ENCODE results near the gene PHF21B.

PHF21B gene

DNA sequence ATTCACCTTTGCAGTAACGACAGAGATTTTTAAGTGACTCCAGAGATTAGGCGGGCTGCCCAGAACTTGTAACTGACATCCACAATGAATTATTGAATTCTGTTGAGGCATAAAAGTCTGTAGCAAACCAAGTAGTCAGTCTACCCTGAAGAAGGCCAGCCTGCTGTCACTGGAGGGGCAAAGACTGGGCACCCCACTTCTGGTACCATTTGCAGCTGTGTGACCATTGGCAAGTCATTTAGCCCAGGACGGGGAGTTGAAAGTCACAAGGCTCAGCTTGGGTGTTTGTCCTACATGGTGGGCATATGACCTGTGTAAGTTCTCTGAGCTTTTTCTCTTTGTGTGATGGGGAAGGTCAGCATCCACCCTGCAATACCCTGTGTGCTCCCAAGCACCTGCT is 138.0 kb downstream of the PHF21B start:
- TF ChIP-seq SIN3A (IDR thresholded peaks at IDR 0.05; ENCODE audit: borderline replicate concordance, insufficient read depth, low read length): no peak
- TF ChIP-seq TAF1 (IDR thresholded peaks at IDR 0.05; ENCODE audit: borderline replicate concordance, insufficient read depth, low read length): no peak

DNA sequence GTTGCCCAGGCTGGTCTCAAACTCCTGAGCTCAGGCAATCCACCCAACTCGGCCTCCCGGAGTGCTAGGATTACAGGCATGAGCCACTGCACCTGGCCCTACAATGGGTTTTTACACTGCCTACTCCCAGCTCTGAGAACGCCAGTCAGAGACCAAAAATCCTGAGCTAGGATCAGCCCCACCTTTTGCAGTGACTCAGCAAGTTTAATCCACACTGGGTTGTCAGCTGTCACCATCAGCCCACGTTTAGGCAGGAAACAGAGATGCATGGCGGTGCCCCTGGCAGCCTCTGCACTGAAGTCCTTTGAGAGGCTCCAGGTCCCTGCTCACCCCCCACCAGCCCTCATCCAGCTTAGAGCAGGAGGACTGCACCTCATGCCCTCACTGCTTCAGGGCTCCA is 139.8 kb downstream of the PHF21B start:
- TF ChIP-seq SIN3A (IDR thresholded peaks at IDR 0.05; ENCODE audit: borderline replicate concordance, insufficient read depth, low read length) (no peak), POLR2AphosphoS5 (IDR thresholded peaks at IDR 0.05; ENCODE audit: low read depth, low read length) (no peak), TAF1 (IDR thresholded peaks at IDR 0.05; ENCODE audit: borderline replicate concordance, insufficient read depth, low read length) (no peak), FOXP2 (optimal IDR thresholded peaks at IDR 0.05; ENCODE audit: borderline replicate concordance, extremely low read depth, extremely low read length, insufficient read depth) (no peak)
- TF ChIP-seq, protein P1, sequence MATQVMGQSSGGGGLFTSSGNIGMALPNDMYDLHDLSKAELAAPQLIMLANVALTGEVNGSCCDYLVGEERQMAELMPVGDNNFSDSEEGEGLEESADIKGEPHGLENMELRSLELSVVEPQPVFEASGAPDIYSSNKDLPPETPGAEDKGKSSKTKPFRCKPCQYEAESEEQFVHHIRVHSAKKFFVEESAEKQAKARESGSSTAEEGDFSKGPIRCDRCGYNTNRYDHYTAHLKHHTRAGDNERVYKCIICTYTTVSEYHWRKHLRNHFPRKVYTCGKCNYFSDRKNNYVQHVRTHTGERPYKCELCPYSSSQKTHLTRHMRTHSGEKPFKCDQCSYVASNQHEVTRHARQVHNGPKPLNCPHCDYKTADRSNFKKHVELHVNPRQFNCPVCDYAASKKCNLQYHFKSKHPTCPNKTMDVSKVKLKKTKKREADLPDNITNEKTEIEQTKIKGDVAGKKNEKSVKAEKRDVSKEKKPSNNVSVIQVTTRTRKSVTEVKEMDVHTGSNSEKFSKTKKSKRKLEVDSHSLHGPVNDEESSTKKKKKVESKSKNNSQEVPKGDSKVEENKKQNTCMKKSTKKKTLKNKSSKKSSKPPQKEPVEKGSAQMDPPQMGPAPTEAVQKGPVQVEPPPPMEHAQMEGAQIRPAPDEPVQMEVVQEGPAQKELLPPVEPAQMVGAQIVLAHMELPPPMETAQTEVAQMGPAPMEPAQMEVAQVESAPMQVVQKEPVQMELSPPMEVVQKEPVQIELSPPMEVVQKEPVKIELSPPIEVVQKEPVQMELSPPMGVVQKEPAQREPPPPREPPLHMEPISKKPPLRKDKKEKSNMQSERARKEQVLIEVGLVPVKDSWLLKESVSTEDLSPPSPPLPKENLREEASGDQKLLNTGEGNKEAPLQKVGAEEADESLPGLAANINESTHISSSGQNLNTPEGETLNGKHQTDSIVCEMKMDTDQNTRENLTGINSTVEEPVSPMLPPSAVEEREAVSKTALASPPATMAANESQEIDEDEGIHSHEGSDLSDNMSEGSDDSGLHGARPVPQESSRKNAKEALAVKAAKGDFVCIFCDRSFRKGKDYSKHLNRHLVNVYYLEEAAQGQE (IDR thresholded peaks at IDR 0.05; ENCODE audit: insufficient read depth in 1 of 2, low read depth in 2 of 2, low read length in 2 of 2): no peak

- no peak for TF ChIP-seq SIN3A (IDR thresholded peaks at IDR 0.05; ENCODE audit: borderline replicate concordance, insufficient read depth, low read length)
- TF ChIP-seq, protein P1 (IDR thresholded peaks at IDR 0.05; ENCODE audit: insufficient read depth in 1 of 2, low read depth in 2 of 2, low read length in 2 of 2): no peak
- TF ChIP-seq FOXP2 (optimal IDR thresholded peaks at IDR 0.05; ENCODE audit: borderline replicate concordance, extremely low read depth, extremely low read length, insufficient read depth): no peak
- no peak for TF ChIP-seq TAF1 (IDR thresholded peaks at IDR 0.05; ENCODE audit: borderline replicate concordance, insufficient read depth, low read length)
- TF ChIP-seq POLR2AphosphoS5 (IDR thresholded peaks at IDR 0.05; ENCODE audit: low read depth, low read length): no peak
These were observed 140.6 kb downstream of the PHF21B start for GRCh38 chr22:44869196-44869595.

GRCh38 chr22:44865193-44866057 is 144.4 kb downstream of the PHF21B start:
- no peak for TF ChIP-seq FOXP2 (optimal IDR thresholded peaks at IDR 0.05; ENCODE audit: borderline replicate concordance, extremely low read depth, extremely low read length, insufficient read depth)
- no peak for TF ChIP-seq TAF1 (IDR thresholded peaks at IDR 0.05; ENCODE audit: borderline replicate concordance, insufficient read depth, low read length)
- no peak for TF ChIP-seq SIN3A (IDR thresholded peaks at IDR 0.05; ENCODE audit: borderline replicate concordance, insufficient read depth, low read length)
- TF ChIP-seq POLR2AphosphoS5 (IDR thresholded peaks at IDR 0.05; ENCODE audit: low read depth, low read length): no peak
- TF ChIP-seq, protein P1 (IDR thresholded peaks at IDR 0.05; ENCODE audit: insufficient read depth in 1 of 2, low read depth in 2 of 2, low read length in 2 of 2): no peak

DNA sequence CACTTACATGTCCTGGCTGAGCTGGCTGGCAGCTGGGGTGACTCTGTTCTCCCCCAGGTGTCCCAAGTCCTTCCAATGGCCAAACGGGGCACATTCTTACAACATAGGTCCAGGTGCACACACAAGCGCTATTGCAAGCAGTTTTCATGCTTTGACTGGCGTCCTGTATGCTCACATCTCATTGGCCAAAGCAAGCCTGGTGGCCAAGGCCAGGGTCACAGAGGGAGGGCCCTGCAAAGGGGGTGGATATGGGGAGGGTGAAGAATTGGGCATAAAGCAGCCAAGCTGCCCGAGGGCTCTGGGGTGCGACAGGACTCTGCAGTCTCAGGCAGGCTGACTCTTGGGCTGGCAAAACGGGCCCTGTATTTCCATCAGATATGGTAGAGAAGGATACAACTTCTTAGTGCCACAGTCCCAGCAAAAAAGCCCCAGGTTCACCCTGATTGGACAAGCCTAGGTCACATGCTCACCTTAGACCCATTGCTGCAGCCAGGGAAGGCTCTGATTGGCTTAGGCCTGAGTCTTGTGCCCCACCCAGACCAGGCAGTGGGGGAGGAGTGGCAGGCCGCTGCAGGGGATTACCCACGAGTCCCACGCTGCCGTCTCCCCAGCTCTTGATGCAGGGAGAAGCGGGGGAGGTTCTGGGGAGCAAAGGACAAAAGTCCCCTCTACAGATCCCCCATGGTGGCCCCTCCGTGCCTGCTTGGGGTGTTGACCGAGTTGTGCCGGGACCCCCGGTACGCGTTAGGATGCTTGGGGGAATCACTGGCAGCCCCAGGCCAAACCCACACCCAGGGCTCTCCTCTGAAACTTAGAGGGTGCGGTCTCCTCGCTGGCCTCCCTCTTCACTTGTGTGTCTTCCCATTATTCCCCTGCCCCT is 146.6 kb downstream of the PHF21B start:
- TF ChIP-seq TAF1 (IDR thresholded peaks at IDR 0.05; ENCODE audit: borderline replicate concordance, insufficient read depth, low read length): no peak
- TF ChIP-seq FOXP2 (optimal IDR thresholded peaks at IDR 0.05; ENCODE audit: borderline replicate concordance, extremely low read depth, extremely low read length, insufficient read depth): no peak
- TF ChIP-seq, protein P1 (IDR thresholded peaks at IDR 0.05; ENCODE audit: insufficient read depth in 1 of 2, low read depth in 2 of 2, low read length in 2 of 2): no peak
- no peak for TF ChIP-seq POLR2AphosphoS5 (IDR thresholded peaks at IDR 0.05; ENCODE audit: low read depth, low read length)
- TF ChIP-seq SIN3A (IDR thresholded peaks at IDR 0.05; ENCODE audit: borderline replicate concordance, insufficient read depth, low read length): no peak

Measured in PFSK-1 (cell line).